Measurements from ENCODE around the gene PARP12. TPM values are rescaled to one million over a fixed set of nuclear protein-coding genes. Genes with fewer than 3 reads are reported as not detected.
A peak's percentile ranks its signal among the peaks of the same experiment; 100 is the strongest.

PARP12 gene
- total and polyA plus RNA-seq, 7 experiments from 2014 or later = 26.2 to 145 (median 72.9) TPM

DNA sequence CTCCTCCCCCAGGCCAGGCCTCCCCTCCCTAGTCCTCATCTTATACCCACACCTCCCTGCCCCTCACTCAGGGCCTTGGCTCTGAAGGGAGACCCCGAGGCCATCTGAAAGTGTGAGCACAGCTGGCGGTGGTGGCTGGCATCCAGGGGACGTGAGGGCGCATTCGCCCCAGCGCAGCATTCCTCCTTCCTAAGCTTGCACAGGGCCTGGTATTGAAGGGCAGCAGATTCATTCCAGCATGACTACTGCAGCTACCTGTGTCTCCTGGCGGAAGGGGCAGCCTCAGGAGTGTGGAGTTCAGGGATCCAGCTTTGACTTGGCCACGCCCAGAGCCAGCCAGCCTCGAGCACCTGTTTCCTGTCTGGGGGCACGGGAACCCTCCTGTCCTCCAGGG, 72.6 kb downstream of the PARP12 start:
- H3K4me1 ChIP-seq (ENCODE audit: control insufficient read depth in 2 of 2, insufficient read depth in 2 of 2, low read length in 2 of 2) = no peaks in the 10 kb centered on the region
- ATAC-seq (no peak), DNase-seq (no peak)
- intact Hi-C loops (cut with micrococcal nuclease) = no loop called here
- no peak overlapping the region for H3K4me3 ChIP-seq (ENCODE audit: low read length)
- H3K27ac ChIP-seq (ENCODE audit: low read depth, low read length) = no peak overlapping the region
- no peaks in the 10 kb centered on the region for H3K9me3 Mint-ChIP-seq
- peaks cover 0 to 3% (median 0%) of the 10 kb centered on the region in 7 donors for H3K4me1 Mint-ChIP-seq
- H3K27me3 Mint-ChIP-seq = peaks cover 0 to 1% (median 0%) of the 10 kb centered on the region in 5 donors
- H3K36me3 Mint-ChIP-seq = no peaks in the 10 kb centered on the region
- ChIA-PET POLR2A (no interaction called here), CTCF (interaction anchor here (1.3 kb wide), 1 partner anchor 388 kb away, joined by 3 read pairs; no protein-coding TSS in a partner anchor)
- no peak overlapping the region for H3K27ac Mint-ChIP-seq
- no peaks in the 10 kb centered on the region for H3K36me3 ChIP-seq (ENCODE audit: control insufficient read depth in 2 of 3, insufficient read depth in 3 of 3, low read length in 3 of 3)
- H3K27me3 ChIP-seq (ENCODE audit: control insufficient read depth in 2 of 2, insufficient read depth in 2 of 2, low read length in 2 of 2) = no peaks in the 10 kb centered on the region
- H3K9me3 ChIP-seq (ENCODE audit: control insufficient read depth in 2 of 3, low read length in 3 of 3) = no peaks in the 10 kb centered on the region
- H3K4me3 Mint-ChIP-seq = no peak overlapping the region

DNA sequence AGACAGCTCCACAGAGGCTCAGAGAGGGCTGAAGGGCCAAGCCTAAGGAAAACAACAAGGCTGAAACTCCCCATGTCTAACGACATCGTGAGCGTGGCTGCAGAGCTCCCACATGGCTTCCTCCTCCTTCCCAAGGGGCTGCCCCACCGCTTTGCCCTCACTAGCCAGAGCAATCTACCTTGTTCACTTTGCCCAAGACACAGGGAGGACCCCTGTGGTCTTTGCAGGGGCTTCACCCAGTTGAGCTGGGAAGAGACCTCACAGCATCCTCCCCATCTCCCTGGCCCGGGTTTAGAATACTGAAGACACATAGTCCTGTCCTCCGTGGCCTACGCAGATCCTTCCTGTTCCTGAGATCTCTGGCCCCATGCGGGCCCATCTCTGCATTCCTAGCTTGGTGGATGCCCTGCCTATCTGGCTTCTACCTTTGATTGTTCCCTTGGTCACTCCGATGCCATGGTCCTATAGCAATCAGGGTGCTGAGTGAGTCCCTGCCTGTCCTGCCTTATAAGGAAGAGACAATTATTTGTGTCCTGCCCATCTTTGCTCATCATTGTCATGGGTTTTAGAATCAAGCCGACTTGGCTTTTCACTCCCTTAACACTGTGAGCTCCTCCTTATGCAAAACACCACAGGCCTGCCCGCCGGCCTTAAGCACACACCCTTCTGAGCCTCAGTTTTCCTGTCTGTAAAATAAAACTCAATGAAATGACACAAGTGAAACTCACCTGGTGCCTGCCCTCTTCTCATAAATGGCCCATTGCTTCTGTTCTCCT, 73.2 kb downstream of the PARP12 start:
- DNase-seq (no peak), ATAC-seq (no peak)
- Histone ChIP-seq H3K27ac (ENCODE audit: low read depth, low read length) (no peak overlapping the region), H3K27me3 (ENCODE audit: control insufficient read depth in 2 of 2, insufficient read depth in 2 of 2, low read length in 2 of 2) (no peaks in the 10 kb centered on the region), H3K36me3 (ENCODE audit: control insufficient read depth in 2 of 3, insufficient read depth in 3 of 3, low read length in 3 of 3) (no peaks in the 10 kb centered on the region), H3K4me1 (ENCODE audit: control insufficient read depth in 2 of 2, insufficient read depth in 2 of 2, low read length in 2 of 2) (no peaks in the 10 kb centered on the region), H3K4me3 (ENCODE audit: low read length) (no peak overlapping the region), H3K9me3 (ENCODE audit: control insufficient read depth in 2 of 3, low read length in 3 of 3) (no peaks in the 10 kb centered on the region)
- H3K4me1 Mint-ChIP-seq = peaks cover 0 to 3% (median 0%) of the 10 kb centered on the region in 7 donors
- H3K36me3 Mint-ChIP-seq = no peaks in the 10 kb centered on the region
- H3K4me3 Mint-ChIP-seq = no peak overlapping the region
- ChIA-PET CTCF (interaction anchor here (1.3 kb wide), 1 partner anchor 388 kb away, joined by 3 read pairs; no protein-coding TSS in a partner anchor), POLR2A (no interaction called here)
- no peaks in the 10 kb centered on the region for H3K9me3 Mint-ChIP-seq
- peaks cover 0 to 5% (median 0%) of the 10 kb centered on the region in 5 donors for H3K27me3 Mint-ChIP-seq
- H3K27ac Mint-ChIP-seq = peak overlapping the region in 3 of 9 donors; percentile 77 to 82 (median 77)
- intact Hi-C loops (cut with micrococcal nuclease) = no loop called here

DNA sequence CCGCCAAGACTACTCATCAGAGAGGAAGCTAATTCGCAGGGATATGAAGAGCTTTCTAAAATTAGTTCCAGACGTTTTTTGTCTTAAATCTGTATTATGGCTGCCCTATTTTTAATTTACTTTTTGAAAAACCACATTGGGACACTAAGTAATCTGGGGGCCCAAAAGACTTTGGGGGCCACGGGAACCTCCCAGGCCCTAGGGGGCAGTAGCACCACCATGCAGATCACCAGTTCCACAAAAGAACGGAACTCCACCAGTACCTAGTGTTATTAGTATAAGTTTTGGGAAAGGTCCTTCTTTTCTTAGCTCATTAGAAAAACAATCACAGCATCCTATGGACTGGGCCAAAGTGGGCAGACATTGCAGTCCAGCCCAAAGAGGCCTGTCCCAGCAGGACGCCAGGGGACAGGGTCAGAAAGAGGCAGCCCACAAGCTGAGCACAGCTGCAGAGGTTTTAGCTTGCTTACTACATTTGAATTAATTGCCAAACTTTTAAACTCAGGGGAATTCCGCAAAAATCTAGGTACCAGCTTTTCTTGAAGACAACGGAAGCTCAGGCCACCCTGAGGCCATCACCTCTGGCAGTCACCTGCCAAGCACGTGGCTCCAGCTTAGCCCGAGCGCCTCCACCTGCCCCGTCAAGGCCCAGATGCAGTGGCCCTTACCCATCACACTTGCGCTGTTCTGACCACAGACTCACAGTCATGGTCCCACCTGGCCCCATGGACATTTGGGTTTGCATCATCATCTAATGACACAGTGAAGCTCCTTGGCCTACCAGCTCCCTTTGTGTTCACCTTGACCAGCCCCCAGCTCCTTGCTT, 74.8 kb downstream of the PARP12 start:
- H3K4me3 Mint-ChIP-seq = no peak overlapping the region
- intact Hi-C loops (cut with micrococcal nuclease) = no loop called here
- no peaks in the 10 kb centered on the region for H3K4me1 ChIP-seq (ENCODE audit: control insufficient read depth in 2 of 2, insufficient read depth in 2 of 2, low read length in 2 of 2)
- DNase-seq (no peak), ATAC-seq (no peak)
- no peaks in the 10 kb centered on the region for H3K27me3 ChIP-seq (ENCODE audit: control insufficient read depth in 2 of 2, insufficient read depth in 2 of 2, low read length in 2 of 2)
- H3K36me3 Mint-ChIP-seq = no peaks in the 10 kb centered on the region
- H3K36me3 ChIP-seq (ENCODE audit: control insufficient read depth in 2 of 3, insufficient read depth in 3 of 3, low read length in 3 of 3) = no peaks in the 10 kb centered on the region
- H3K9me3 ChIP-seq (ENCODE audit: control insufficient read depth in 2 of 3, low read length in 3 of 3) = no peaks in the 10 kb centered on the region
- no peak overlapping the region for H3K27ac ChIP-seq (ENCODE audit: low read depth, low read length)
- no peaks in the 10 kb centered on the region for H3K9me3 Mint-ChIP-seq
- ChIA-PET CTCF (interaction anchor here (0.6 to 1.0 kb wide), 3 partner anchors 18 to 342 kb away, joined by 3 to 6 read pairs (median 3); no protein-coding TSS in a partner anchor), POLR2A (interaction anchor here (0.5 kb wide), 1 partner anchor 80 kb away, joined by 5 read pairs; no protein-coding TSS in a partner anchor)
- no peak overlapping the region for H3K27ac Mint-ChIP-seq
- no peak overlapping the region for H3K4me3 ChIP-seq (ENCODE audit: low read length)
- peaks cover 0 to 21% (median 0%) of the 10 kb centered on the region in 5 donors for H3K27me3 Mint-ChIP-seq
- peaks cover 0 to 5% (median 0%) of the 10 kb centered on the region in 7 donors for H3K4me1 Mint-ChIP-seq

DNA sequence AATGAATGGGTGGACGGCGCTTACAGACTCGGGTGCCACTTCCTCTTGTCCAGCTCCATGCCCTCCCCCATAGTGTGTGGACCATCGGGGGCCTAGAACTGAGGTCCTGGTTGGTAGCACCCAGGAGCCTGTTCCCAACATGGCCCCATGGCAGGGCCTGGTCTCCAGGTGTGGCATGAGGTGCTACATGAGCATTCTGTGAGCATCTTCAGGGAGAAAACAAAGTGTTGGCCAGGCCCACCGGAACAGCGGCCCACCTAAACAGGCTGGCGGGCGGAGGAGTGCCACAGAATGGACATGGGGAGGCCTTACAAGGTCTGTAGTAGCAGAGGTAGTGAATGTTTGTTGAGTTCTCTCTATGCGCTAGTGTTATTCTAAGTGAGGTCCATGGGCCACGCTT, 76.9 kb downstream of the PARP12 start:
- Histone ChIP-seq H3K4me3 (ENCODE audit: low read length) (no peak overlapping the region), H3K36me3 (ENCODE audit: control insufficient read depth in 2 of 3, insufficient read depth in 3 of 3, low read length in 3 of 3) (no peaks in the 10 kb centered on the region), H3K9me3 (ENCODE audit: control insufficient read depth in 2 of 3, low read length in 3 of 3) (no peaks in the 10 kb centered on the region), H3K4me1 (ENCODE audit: control insufficient read depth in 2 of 2, insufficient read depth in 2 of 2, low read length in 2 of 2) (peaks cover 0 to 4% of the 10 kb centered on the region in 2 donors), H3K27me3 (ENCODE audit: control insufficient read depth in 2 of 2, insufficient read depth in 2 of 2, low read length in 2 of 2) (no peaks in the 10 kb centered on the region), H3K27ac (ENCODE audit: low read depth, low read length) (no peak overlapping the region)
- peak overlapping the region in 1 of 9 donors; percentile 70 for H3K27ac Mint-ChIP-seq
- peaks cover under 1 to 9% (median 6%) of the 10 kb centered on the region in 7 donors for H3K4me1 Mint-ChIP-seq
- no peak overlapping the region for H3K4me3 Mint-ChIP-seq
- no peaks in the 10 kb centered on the region for H3K9me3 Mint-ChIP-seq
- intact Hi-C loops (cut with micrococcal nuclease) = no loop called here
- no peaks in the 10 kb centered on the region for H3K36me3 Mint-ChIP-seq
- H3K27me3 Mint-ChIP-seq = peaks cover 0 to 22% (median 0%) of the 10 kb centered on the region in 5 donors
- ATAC-seq (no peak), DNase-seq (no peak)
- ChIA-PET POLR2A (no interaction called here), CTCF (no interaction called here)

DNA sequence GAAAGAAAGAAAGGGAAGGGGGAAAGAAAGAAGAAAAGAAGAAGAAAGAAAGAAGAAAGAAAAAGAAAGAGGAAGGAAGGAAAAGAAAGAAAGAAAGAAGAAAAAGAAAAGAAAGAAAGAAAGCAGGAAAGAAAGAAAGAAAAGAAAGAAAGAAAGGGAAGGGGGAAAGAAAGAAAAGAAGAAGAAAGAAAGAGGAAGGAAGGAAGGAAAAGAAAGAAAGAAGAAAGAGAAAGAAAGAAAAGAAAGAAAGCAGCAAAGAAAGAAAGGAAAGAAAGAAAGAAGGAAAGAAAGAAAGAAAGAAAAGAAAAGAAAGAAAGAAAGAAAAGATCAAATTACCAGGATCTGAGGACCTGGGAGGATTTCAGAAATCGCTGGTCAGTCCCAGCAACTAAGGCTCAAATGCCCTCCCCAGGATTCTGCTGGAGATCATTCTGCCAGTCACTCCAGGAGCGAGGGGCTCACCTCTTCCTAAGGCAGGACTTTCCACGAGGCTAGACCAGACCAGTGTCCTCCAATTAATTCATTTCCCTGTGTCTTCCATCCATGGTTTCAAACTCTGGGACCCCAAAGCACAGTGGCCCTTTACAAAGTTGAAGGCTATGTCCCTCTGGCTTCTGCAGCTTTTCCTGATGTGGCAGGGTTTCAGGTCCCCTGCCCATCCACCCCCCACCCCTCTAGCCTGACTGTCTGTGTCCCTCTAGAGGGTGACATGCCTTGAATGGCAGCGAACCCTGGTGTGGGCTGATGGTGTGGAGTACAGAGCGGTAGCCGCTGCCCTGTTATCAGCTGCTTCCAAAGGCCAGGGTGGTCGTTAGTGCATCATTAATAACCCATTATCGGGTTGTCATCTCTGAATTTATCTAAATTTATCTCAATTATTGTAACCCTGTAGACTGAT, 77.9 kb downstream of the PARP12 start:
- Histone ChIP-seq H3K27me3 (ENCODE audit: control insufficient read depth in 2 of 2, insufficient read depth in 2 of 2, low read length in 2 of 2) (no peaks in the 10 kb centered on the region), H3K4me1 (ENCODE audit: control insufficient read depth in 2 of 2, insufficient read depth in 2 of 2, low read length in 2 of 2) (peaks cover 7 to 10% of the 10 kb centered on the region in 2 donors), H3K36me3 (ENCODE audit: control insufficient read depth in 2 of 3, insufficient read depth in 3 of 3, low read length in 3 of 3) (no peaks in the 10 kb centered on the region), H3K27ac (ENCODE audit: low read depth, low read length) (no peak overlapping the region), H3K9me3 (ENCODE audit: control insufficient read depth in 2 of 3, low read length in 3 of 3) (no peaks in the 10 kb centered on the region), H3K4me3 (ENCODE audit: low read length) (no peak overlapping the region)
- ATAC-seq (no peak), DNase-seq (no peak)
- Mint-ChIP-seq H3K4me1 (peaks cover 8 to 17% (median 15%) of the 10 kb centered on the region in 7 donors), H3K27ac (peak overlapping the region in 1 of 9 donors; percentile 37), H3K9me3 (peaks cover 0 to 2% (median 0%) of the 10 kb centered on the region in 11 donors), H3K27me3 (peaks cover 0 to 22% (median 0%) of the 10 kb centered on the region in 5 donors), H3K4me3 (no peak overlapping the region), H3K36me3 (no peaks in the 10 kb centered on the region)
- ChIA-PET POLR2A (no interaction called here), CTCF (no interaction called here)
- intact Hi-C loops (cut with micrococcal nuclease) = loop anchor here in 1 of 2 donors (5.0 kb wide), 2 partner anchors 68 to 338 kb away; no protein-coding TSS in a partner anchor

Measured in naive thymus-derived CD4-positive, alpha-beta T cell (primary cell).